ENCODE measurements around the gene CCDC82.
"Not testable (repeated sequence)": the region's sequence is repeated elsewhere in the genome, so short reads cannot be mapped to it uniquely, and the experiment has no call there.

The CCDC82 gene

GRCh38 chr11:96389720-96390487 lies at the start of gene CCDC82, which contains the start of gene JRKL:
TSS of gene CCDC82 (minus strand) at chr11:96389912. CDS start at chr11:96384747, 5,165 bp downstream.
TSS of gene JRKL (plus strand) at chr11:96390013. CDS start at chr11:96390650, 637 bp downstream.
- DNase-seq = peak; percentile 99

GRCh38 chr11:96432654-96433053 lies 42.9 kb upstream of the CCDC82 start:
- DNase-seq = not testable (repeated sequence)

GRCh38 chr11:96430668-96431067 lies 41.0 kb upstream of the CCDC82 start:
- DNase-seq = no peak

GRCh38 chr11:96424693-96425092 lies 35.0 kb upstream of the CCDC82 start:
- DNase-seq = no peak

GRCh38 chr11:96413408-96413807 lies 23.7 kb upstream of the CCDC82 start:
- DNase-seq = no peak

GRCh38 chr11:96412761-96413381 lies 23.2 kb upstream of the CCDC82 start:
- DNase-seq = no peak

- not testable (repeated sequence) for DNase-seq
Observed at GRCh38 chr11:96411412-96411811, 21.7 kb upstream of the CCDC82 start.

- no peak for DNase-seq
Observed at GRCh38 chr11:96400697-96401096, 11.0 kb upstream of the CCDC82 start.

GRCh38 chr11:96397863-96398262 lies 8.2 kb upstream of the CCDC82 start:
- DNase-seq = no peak

- no peak for DNase-seq
Observed at GRCh38 chr11:96396637-96397036, 6.9 kb upstream of the CCDC82 start.

GRCh38 chr11:96394773-96395172 lies 5.1 kb upstream of the CCDC82 start:
- no peak for DNase-seq

- DNase-seq = peak; percentile 56
Observed at GRCh38 chr11:96393753-96394348, 4.1 kb upstream of the CCDC82 start.

- no peak for DNase-seq
Observed at GRCh38 chr11:96391698-96392307, 2.1 kb upstream of the CCDC82 start.

- no peak for DNase-seq
Observed at GRCh38 chr11:96390488-96390792, 728 bp upstream of the CCDC82 start.

- DNase-seq = no peak
Observed at GRCh38 chr11:96388891-96389719, 607 bp downstream of the CCDC82 start.

- DNase-seq = no peak
Observed at GRCh38 chr11:96385187-96385586, 4.5 kb downstream of the CCDC82 start.

- no peak for DNase-seq
Observed at GRCh38 chr11:96384156-96384555, 5.6 kb downstream of the CCDC82 start.

- DNase-seq = no peak
Observed at GRCh38 chr11:96376796-96377195, 12.9 kb downstream of the CCDC82 start.

GRCh38 chr11:96373826-96374225 lies 15.9 kb downstream of the CCDC82 start:
- DNase-seq = no peak

GRCh38 chr11:96367342-96367741 lies 22.4 kb downstream of the CCDC82 start:
- DNase-seq = no peak

GRCh38 chr11:96366024-96366423 lies 23.7 kb downstream of the CCDC82 start:
- DNase-seq = no peak

- no peak for DNase-seq
Observed at GRCh38 chr11:96365493-96365892, 24.2 kb downstream of the CCDC82 start.

GRCh38 chr11:96361778-96362177 lies 27.9 kb downstream of the CCDC82 start:
- DNase-seq = no peak
